A673 (cell line): ENCODE results near the gene KCNQ1OT1. TPM values are rescaled to one million over a fixed set of nuclear protein-coding genes. Genes with fewer than 3 reads are reported as not detected.

ENCODE experiments used
- BruUV-seq: library from RNA; stranded (reverse); fragments of 400-500 nt; replicated peaks from 2 replicates; lab custom pipeline; 2021; lab: Mats Ljungman, UMichigan
- CTCF ChIA-PET: fragments of 300-600 bp; sonication (Branson Sonifier 250); formaldehyde crosslinking; loops from one replicate; lab custom pipeline; 2022; ENCODE audit warnings: antibody characterized with exemption; lab: Charles Lee
- POLR2A ChIA-PET: fragments of 300-600 bp; sonication (Branson Sonifier 250); formaldehyde crosslinking; loops from one replicate; lab custom pipeline; 2022; ENCODE audit warnings: antibody characterized with exemption; ENCODE audit not compliant: low non-redundant PET; lab: Charles Lee
- DNase-seq: peaks from one replicate; pipeline ENCODE4 v3.0.0-alpha.2; 2015; ENCODE audit warnings: low spot score
- H3K27ac ChIP-seq: fragments of 200-600 bp; sonication (generic); 2 replicates; pipeline ENCODE4 v1.5.1; 2016; ENCODE audit warnings: mixed run types, low read depth, mild to moderate bottlenecking, mixed read lengths, antibody characterized with exemption, low read length; ENCODE audit not compliant: poor library complexity, severe bottlenecking
- H3K27me3 ChIP-seq: fragments of 200-600 bp; sonication (generic); replicated peaks from 2 replicates; pipeline ENCODE4 v1.6.1; 2017; ENCODE audit warnings: mixed run types, low read depth, mild to moderate bottlenecking, mixed read lengths, antibody characterized with exemption, low read length; ENCODE audit not compliant: insufficient read depth, poor library complexity
- H3K36me3 ChIP-seq: fragments of 200-600 bp; sonication (generic); 2 replicates; pipeline ENCODE4 v1.6.1; 2016; ENCODE audit warnings: mixed run types, mild to moderate bottlenecking, mixed read lengths, antibody characterized with exemption, low read length; ENCODE audit not compliant: insufficient read depth, poor library complexity, severe bottlenecking
- H3K4me1 ChIP-seq: fragments of 200-600 bp; sonication (generic); 2 replicates; pipeline ENCODE4 v1.6.1; 2017; ENCODE audit warnings: mixed run types, mild to moderate bottlenecking, mixed read lengths, antibody characterized with exemption, low read length; ENCODE audit not compliant: insufficient read depth, poor library complexity, severe bottlenecking
- H3K4me3 ChIP-seq: fragments of 200-600 bp; sonication (generic); 2 replicates; pipeline ENCODE4 v1.5.1; 2016; ENCODE audit warnings: low read depth, mixed run types, mild to moderate bottlenecking, mixed read lengths, low read length; ENCODE audit not compliant: poor library complexity, severe bottlenecking
- H3K9me3 ChIP-seq: fragments of 200-600 bp; sonication (generic); 2 replicates; pipeline ENCODE4 v1.6.1; 2016; ENCODE audit warnings: mixed run types, low read depth, mild to moderate bottlenecking, mixed read lengths, antibody characterized with exemption, low read length; ENCODE audit not compliant: poor library complexity, severe bottlenecking
- EZH2 ChIP-seq: fragments of 200-600 bp; sonication (generic); IDR thresholded peaks from 2 replicates; pipeline ENCODE4 v1.6.1; 2017; ENCODE audit warnings: borderline replicate concordance, low read depth, mild to moderate bottlenecking, mixed read lengths, antibody characterized with exemption, low read length; ENCODE audit not compliant: poor library complexity, severe bottlenecking
- intact Hi-C: fragments of 100-400 bp; cut with micrococcal nuclease; formaldehyde crosslinking; loops from one replicate; pipeline ENCODE4 v1.10.0; 2022; ENCODE audit not compliant: unreplicated experiment
- total RNA-seq: library from RNA; stranded (reverse); gene quantifications from 2 replicates; pipeline ENCODE4 v1.2.3, GENCODE V29; 2021
- TF ChIP-seq, protein P1 (sequence below): fragments of 300-800, 200-600 bp; sonication (generic); conservative IDR thresholded peaks from 2 replicates; pipeline ENCODE4 v1.5.1; 2017; ENCODE audit warnings: low read depth, mild to moderate bottlenecking, antibody characterized with exemption, low read length, moderate library complexity, mixed read lengths

KCNQ1OT1 gene
- total RNA-seq, 1 experiment from 2014 or later = 4.0 TPM

DNA sequence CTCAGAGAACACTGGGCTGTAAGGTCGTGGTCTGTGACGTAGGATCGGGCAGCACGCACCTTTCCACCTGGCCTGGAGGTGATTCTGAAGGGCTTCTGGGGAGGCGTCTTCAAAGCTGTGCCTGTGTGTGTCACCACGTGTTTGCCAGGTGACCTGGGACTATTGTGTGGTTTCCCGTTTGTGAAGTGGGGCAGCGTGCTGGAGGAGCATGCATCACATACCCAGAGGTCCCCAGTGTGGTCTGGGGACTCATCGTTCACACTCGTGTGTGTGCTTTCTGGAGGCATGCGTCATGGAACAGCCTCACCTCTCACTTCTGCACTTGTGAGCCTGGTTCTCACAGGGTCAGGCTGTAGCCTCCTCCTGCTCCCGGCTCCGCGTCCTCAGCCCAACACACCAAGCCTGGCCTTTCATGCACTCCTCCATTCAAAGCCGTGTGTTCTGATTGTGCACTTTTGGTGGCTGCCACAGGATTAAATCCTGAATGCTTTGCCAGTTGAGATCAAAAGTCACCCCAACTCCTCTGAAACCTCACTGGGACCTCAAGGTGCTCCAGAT lies 106.3 kb downstream of the KCNQ1OT1 start:
- no TSS peak for BruUV-seq

DNA sequence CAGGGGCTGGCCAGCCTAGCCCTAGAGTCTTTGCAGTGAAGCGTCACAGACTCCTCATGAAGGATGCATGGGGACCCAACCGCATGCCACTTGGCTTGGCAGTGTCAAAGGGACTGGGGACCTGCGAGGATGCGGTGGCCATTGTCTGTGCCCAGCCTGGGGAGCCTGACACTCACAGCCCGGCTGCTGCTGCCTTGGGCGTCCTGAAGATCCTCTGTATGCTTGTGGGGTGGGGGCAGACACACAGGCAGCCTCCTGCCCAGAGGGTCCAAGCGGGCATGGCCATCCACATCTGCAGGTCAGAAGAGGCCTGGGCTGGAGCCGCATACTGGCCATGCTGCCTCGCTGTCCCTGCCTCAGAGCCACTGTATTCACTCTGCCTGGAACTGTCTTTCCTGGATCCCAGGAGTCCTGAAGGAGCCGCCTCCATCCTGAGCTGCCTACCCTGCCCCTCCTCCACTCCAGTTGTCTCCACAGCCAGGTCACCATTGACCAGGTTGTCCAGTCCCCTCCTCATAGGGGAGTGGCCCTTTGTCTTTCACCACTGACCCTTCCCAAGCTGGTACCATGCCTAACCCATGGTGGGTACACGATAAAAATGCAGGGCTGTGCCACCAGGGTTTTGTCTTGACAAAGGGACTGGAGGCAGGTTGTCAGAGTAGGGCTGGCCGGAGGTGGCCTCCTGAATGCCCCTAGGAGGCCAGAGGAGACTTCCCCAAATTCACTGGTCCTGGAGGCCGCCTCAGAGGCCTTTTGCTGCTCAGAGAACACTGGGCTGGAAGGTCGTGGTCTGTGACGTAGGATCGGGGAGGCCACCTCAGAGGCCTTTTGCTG lies 107.0 kb downstream of the KCNQ1OT1 start:
- TF ChIP-seq EZH2 = no peak
- TF ChIP-seq, protein P1, sequence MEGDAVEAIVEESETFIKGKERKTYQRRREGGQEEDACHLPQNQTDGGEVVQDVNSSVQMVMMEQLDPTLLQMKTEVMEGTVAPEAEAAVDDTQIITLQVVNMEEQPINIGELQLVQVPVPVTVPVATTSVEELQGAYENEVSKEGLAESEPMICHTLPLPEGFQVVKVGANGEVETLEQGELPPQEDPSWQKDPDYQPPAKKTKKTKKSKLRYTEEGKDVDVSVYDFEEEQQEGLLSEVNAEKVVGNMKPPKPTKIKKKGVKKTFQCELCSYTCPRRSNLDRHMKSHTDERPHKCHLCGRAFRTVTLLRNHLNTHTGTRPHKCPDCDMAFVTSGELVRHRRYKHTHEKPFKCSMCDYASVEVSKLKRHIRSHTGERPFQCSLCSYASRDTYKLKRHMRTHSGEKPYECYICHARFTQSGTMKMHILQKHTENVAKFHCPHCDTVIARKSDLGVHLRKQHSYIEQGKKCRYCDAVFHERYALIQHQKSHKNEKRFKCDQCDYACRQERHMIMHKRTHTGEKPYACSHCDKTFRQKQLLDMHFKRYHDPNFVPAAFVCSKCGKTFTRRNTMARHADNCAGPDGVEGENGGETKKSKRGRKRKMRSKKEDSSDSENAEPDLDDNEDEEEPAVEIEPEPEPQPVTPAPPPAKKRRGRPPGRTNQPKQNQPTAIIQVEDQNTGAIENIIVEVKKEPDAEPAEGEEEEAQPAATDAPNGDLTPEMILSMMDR = no peak
- POLR2A ChIA-PET = no interaction called here
- Histone ChIP-seq H3K9me3 (no peaks in the 10 kb centered on the region), H3K36me3 (no peaks in the 10 kb centered on the region), H3K4me1 (no peaks in the 10 kb centered on the region), H3K27ac (no peak overlapping the region), H3K4me3 (no peak overlapping the region), H3K27me3 (no peaks in the 10 kb centered on the region)
- BruUV-seq = no TSS peak
- no peak for DNase-seq
- CTCF ChIA-PET = no interaction called here
- intact Hi-C loops = no loop called here

More for the DNA sequence above, 106.3 kb downstream of the KCNQ1OT1 start:
- Histone ChIP-seq H3K27ac (no peak overlapping the region), H3K9me3 (peaks cover 6% of the 10 kb centered on the region), H3K36me3 (no peaks in the 10 kb centered on the region), H3K27me3 (no peaks in the 10 kb centered on the region), H3K4me3 (no peak overlapping the region), H3K4me1 (no peaks in the 10 kb centered on the region)
- TF ChIP-seq, protein P1 = no peak
- no peak for TF ChIP-seq EZH2
- ChIA-PET POLR2A (no interaction called here), CTCF (no interaction called here)
- intact Hi-C loops = no loop called here
- no peak for DNase-seq

DNA sequence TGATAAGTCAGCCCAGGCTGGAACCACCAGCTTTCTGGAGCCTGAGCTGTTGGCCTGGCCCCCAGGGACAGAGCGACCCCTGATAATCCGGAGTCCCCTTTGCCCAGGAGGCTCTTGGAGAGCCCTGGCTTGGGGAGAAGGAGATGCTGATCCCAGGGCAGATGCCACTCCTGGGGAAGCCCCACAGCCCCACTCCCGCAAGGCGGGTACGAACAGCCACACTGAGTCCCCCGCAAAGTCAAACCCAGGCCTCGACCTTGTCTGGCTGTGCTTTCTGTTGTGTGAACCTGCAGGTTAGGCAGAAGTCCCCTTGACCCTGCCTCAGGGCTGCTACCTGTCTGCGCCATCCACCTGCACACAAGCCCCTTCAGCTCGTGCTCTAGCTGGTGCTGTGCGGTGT lies 108.0 kb downstream of the KCNQ1OT1 start:
- no peak overlapping the region for H3K4me3 ChIP-seq
- H3K27me3 ChIP-seq = no peaks in the 10 kb centered on the region
- BruUV-seq = no TSS peak
- H3K9me3 ChIP-seq = no peaks in the 10 kb centered on the region
- ChIA-PET CTCF (no interaction called here), POLR2A (no interaction called here)
- H3K36me3 ChIP-seq = no peaks in the 10 kb centered on the region
- DNase-seq = no peak
- H3K27ac ChIP-seq = no peak overlapping the region
- H3K4me1 ChIP-seq = no peaks in the 10 kb centered on the region
- no peak for TF ChIP-seq EZH2
- TF ChIP-seq, protein P1 = no peak
- intact Hi-C loops = no loop called here
